Hindlimb muscle (tissue), 1 donor: ENCODE measurements around the gene PMF1. TPM values are rescaled to one million over a fixed set of nuclear protein-coding genes. Genes with fewer than 3 reads are reported as not detected.

Experiments used
- DNase-seq: peaks from one replicate; pipeline ENCODE4 v3.0.0-alpha.2; 2013
- polyA plus RNA-seq: library from polyadenylated mRNA; unstranded; fragments of 120-200 nt; gene quantifications from one replicate; pipeline ENCODE4 v1.2.1, GENCODE V29; 2013; ENCODE audit not compliant: insufficient read length

The PMF1 gene
- polyA plus RNA-seq, 1 donor = 42.3 TPM

GRCh38 chr1:156276532-156276931 lies 63.7 kb downstream of the PMF1 start:
- no peak for DNase-seq

GRCh38 chr1:156276966-156277381 lies 64.2 kb downstream of the PMF1 start:
- DNase-seq = no peak

GRCh38 chr1:156279837-156280236 lies 67.0 kb downstream of the PMF1 start:
- no peak for DNase-seq

- no peak for DNase-seq
These were observed 68.5 kb downstream of the PMF1 start for GRCh38 chr1:156281281-156281680.

GRCh38 chr1:156281693-156282478 lies 69.1 kb downstream of the PMF1 start:
- DNase-seq = no peak

- peak; percentile 99 for DNase-seq
These were observed 69.8 kb downstream of the PMF1 start, which contains the start of gene SMG5 for GRCh38 chr1:156282479-156283222. Gene SMG5 (minus strand): TSS chr1:156282825. CDS start chr1:156282680, 145 bp downstream.

- no peak for DNase-seq
These were observed 70.7 kb downstream of the PMF1 start for GRCh38 chr1:156283521-156283920.

- DNase-seq = no peak
These were observed 71.3 kb downstream of the PMF1 start, which contains the start of gene TMEM79 for GRCh38 chr1:156284112-156284511. Gene TMEM79 (plus strand): TSS chr1:156284325. CDS start chr1:156285227, 902 bp downstream.

GRCh38 chr1:156284757-156285156 lies 72.0 kb downstream of the PMF1 start:
- DNase-seq = no peak

- no peak for DNase-seq
These were observed 72.6 kb downstream of the PMF1 start for GRCh38 chr1:156285437-156285836.

- no peak for DNase-seq
These were observed 73.3 kb downstream of the PMF1 start for GRCh38 chr1:156286061-156286460.

Other genes starting within 250 kb of the PMF1 start
- 192 TPM for gene ARHGEF2, start 234.5 kb upstream of the PMF1 start, polyA plus RNA-seq
- gene SSR2, start 192.1 kb upstream of the PMF1 start, polyA plus RNA-seq = 206 TPM
- gene UBQLN4, start 159.2 kb upstream of the PMF1 start, polyA plus RNA-seq = 49.4 TPM
- gene LAMTOR2, start 158.2 kb upstream of the PMF1 start, polyA plus RNA-seq = 40.8 TPM
- gene RAB25, start 151.8 kb upstream of the PMF1 start, polyA plus RNA-seq = 1.0 TPM
- gene MEX3A, start 130.5 kb upstream of the PMF1 start, polyA plus RNA-seq = 22.5 TPM
- 319 TPM for gene LMNA, start 98.3 kb upstream of the PMF1 start, polyA plus RNA-seq
- gene SEMA4A, start 59.4 kb upstream of the PMF1 start, polyA plus RNA-seq = 4.8 TPM
- gene SLC25A44, start 18.9 kb upstream of the PMF1 start, polyA plus RNA-seq = 11.3 TPM
- gene BGLAP, start 29.2 kb downstream of the PMF1 start, polyA plus RNA-seq = 3.3 TPM
- 5.2 TPM for gene PAQR6, start 35.0 kb downstream of the PMF1 start, polyA plus RNA-seq
- 53.6 TPM for gene SMG5, start 69.8 kb downstream of the PMF1 start, polyA plus RNA-seq
- gene TMEM79, start 71.3 kb downstream of the PMF1 start, polyA plus RNA-seq = 5.0 TPM
- 20.2 TPM for gene GLMP, start 82.7 kb downstream of the PMF1 start, polyA plus RNA-seq
- not detected for gene VHLL, start 86.3 kb downstream of the PMF1 start, polyA plus RNA-seq
- 187 TPM for gene CCT3, start 125.3 kb downstream of the PMF1 start, polyA plus RNA-seq
- gene TSACC, start 125.5 kb downstream of the PMF1 start, polyA plus RNA-seq = 1.0 TPM
- gene RHBG, start 156.2 kb downstream of the PMF1 start, polyA plus RNA-seq = 0.22 TPM